GM13977 (cell line): Measurements from ENCODE around the gene AGAP1.

Source experiments
- DNase-seq: peaks from one replicate; pipeline ENCODE4 v3.0.0; 2012; ENCODE audit warnings: low spot score
- CTCF ChIP-seq: IDR thresholded peaks from 2 replicates; pipeline ENCODE4 v1.5.1; 2012; ENCODE audit warnings: mild to moderate bottlenecking, control low read depth; ENCODE audit not compliant: insufficient read depth; ENCODE audit errors: extremely low read depth, missing control alignments
- in situ Hi-C: fragments of 300-500 bp; cut with MboI; formaldehyde crosslinking; loops from one replicate; pipeline ENCODE4 v1.12.0; 2022; ENCODE audit warnings: low sequenced_read_pairs, low pct_unique_long_range_greater_than_20kb, mixed read lengths, inconsistent platforms; ENCODE audit not compliant: unreplicated experiment

Gene AGAP1

GRCh38 chr2:235690809-235691450 lies 197.1 kb downstream of the AGAP1 start:
- no peak for DNase-seq
- in situ Hi-C loops, result no loop called here
- no peak for TF ChIP-seq CTCF

GRCh38 chr2:235692076-235692475 lies 198.2 kb downstream of the AGAP1 start:
- TF ChIP-seq CTCF, result no peak
- DNase-seq, result no peak
- in situ Hi-C loops, result no loop called here

GRCh38 chr2:235692671-235693171 lies 198.9 kb downstream of the AGAP1 start:
- in situ Hi-C loops, result no loop called here
- no peak for DNase-seq
- no peak for TF ChIP-seq CTCF

- TF ChIP-seq CTCF, result no peak
- DNase-seq, result no peak
- in situ Hi-C loops, result no loop called here
These were observed 199.4 kb downstream of the AGAP1 start for GRCh38 chr2:235693279-235693678.

GRCh38 chr2:235694721-235695601 lies 201.1 kb downstream of the AGAP1 start:
- no peak for TF ChIP-seq CTCF
- in situ Hi-C loops, result no loop called here
- DNase-seq, result no peak

- in situ Hi-C loops, result no loop called here
- DNase-seq, result no peak
These were observed 201.7 kb downstream of the AGAP1 start for GRCh38 chr2:235695602-235695895.

More at GRCh38 chr2:235695602-235695895, 201.7 kb downstream of the AGAP1 start:
- no peak for TF ChIP-seq CTCF
